ENCODE results near the gene LRRC8E.
"Not testable (repeated sequence)": the region's sequence is repeated elsewhere in the genome, so short reads cannot be mapped to it uniquely, and the experiment has no call there.

- TF ChIP-seq YY1 (IDR thresholded peaks at IDR 0.05; ENCODE audit: extremely low read depth, insufficient replicate concordance, low read depth, low read length); SIN3A (IDR thresholded peaks at IDR 0.05; ENCODE audit: low read depth); ZNF274 (IDR thresholded peaks at IDR 0.05; ENCODE audit: low read depth, low read length); POLR2AphosphoS5 (IDR thresholded peaks at IDR 0.05; ENCODE audit: low read depth, low read length): not testable (repeated sequence)
- TF ChIP-seq, protein P1, sequence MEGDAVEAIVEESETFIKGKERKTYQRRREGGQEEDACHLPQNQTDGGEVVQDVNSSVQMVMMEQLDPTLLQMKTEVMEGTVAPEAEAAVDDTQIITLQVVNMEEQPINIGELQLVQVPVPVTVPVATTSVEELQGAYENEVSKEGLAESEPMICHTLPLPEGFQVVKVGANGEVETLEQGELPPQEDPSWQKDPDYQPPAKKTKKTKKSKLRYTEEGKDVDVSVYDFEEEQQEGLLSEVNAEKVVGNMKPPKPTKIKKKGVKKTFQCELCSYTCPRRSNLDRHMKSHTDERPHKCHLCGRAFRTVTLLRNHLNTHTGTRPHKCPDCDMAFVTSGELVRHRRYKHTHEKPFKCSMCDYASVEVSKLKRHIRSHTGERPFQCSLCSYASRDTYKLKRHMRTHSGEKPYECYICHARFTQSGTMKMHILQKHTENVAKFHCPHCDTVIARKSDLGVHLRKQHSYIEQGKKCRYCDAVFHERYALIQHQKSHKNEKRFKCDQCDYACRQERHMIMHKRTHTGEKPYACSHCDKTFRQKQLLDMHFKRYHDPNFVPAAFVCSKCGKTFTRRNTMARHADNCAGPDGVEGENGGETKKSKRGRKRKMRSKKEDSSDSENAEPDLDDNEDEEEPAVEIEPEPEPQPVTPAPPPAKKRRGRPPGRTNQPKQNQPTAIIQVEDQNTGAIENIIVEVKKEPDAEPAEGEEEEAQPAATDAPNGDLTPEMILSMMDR (IDR thresholded peaks at IDR 0.05 in 2 of 3, conservative IDR thresholded peaks at IDR 0.05 in 1 of 3; ENCODE audit: borderline replicate concordance in 1 of 3, insufficient read depth in 1 of 3, low read depth in 2 of 3, low read length in 2 of 3) = not testable (repeated sequence)
- TF ChIP-seq, protein P2, sequence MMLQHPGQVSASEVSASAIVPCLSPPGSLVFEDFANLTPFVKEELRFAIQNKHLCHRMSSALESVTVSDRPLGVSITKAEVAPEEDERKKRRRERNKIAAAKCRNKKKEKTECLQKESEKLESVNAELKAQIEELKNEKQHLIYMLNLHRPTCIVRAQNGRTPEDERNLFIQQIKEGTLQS (IDR thresholded peaks at IDR 0.05) = not testable (repeated sequence)
Observed at GRCh38 chr19:7918062-7918614, 29.8 kb downstream of the LRRC8E start.

All from HCT116 (cell line).